K562 (cell line): ENCODE data around the gene FAM180B. TPM values are rescaled to one million over a fixed set of nuclear protein-coding genes. Genes with fewer than 3 reads are reported as not detected.
A peak's percentile ranks its signal among the peaks of the same experiment; 100 is the strongest.

Experiments
- ARID1B ChIP-seq: fragments of 450-650 bp; IDR thresholded peaks from 2 replicates; pipeline ENCODE4 v1.6.1; 2016; ENCODE audit warnings: antibody characterized with exemption, mild to moderate bottlenecking, inconsistent platforms
- C11orf30 ChIP-seq: fragments of 450-650 bp; IDR thresholded peaks from 2 replicates; pipeline ENCODE4 v1.6.1; 2016; ENCODE audit warnings: low read depth, mild to moderate bottlenecking
- CHD1 ChIP-seq: fragments of 200-600 bp; sonication (generic); IDR thresholded peaks from one replicate; pipeline ENCODE4 v1.6.1; 2012; ENCODE audit warnings: mild to moderate bottlenecking, moderate library complexity, low read length, inconsistent platforms
- CHD2 ChIP-seq: IDR thresholded peaks from 2 replicates; pipeline ENCODE4 v1.6.1; 2011; ENCODE audit warnings: low read depth, low read length
- CREB1 ChIP-seq, 2 experiments: sonication (generic) in 1 of 2; formaldehyde crosslinking in 1 of 2; IDR thresholded peaks; 2 replicates each; pipeline versions ENCODE4 v1.6.1 to v1.8.0; 2012 to 2022; ENCODE audit warnings: inconsistent platforms in 1 of 2, mild to moderate bottlenecking in 1 of 2, missing genetic modification reagents in 1 of 2, moderate library complexity in 1 of 2
- CREB5 ChIP-seq: fragments of 250-450 bp; sonication (Bioruptor Pico); IDR thresholded peaks from 2 replicates; pipeline ENCODE4 v1.5.0; 2020; ENCODE audit warnings: mild to moderate bottlenecking
- ETS1 ChIP-seq: conservative IDR thresholded peaks from 2 replicates; pipeline ENCODE4 v1.6.1; 2011; ENCODE audit warnings: low read depth, mild to moderate bottlenecking, low read length; ENCODE audit not compliant: control insufficient read depth
- FOXJ2 ChIP-seq: fragments of 200-800 bp; sonication (Bioruptor generic); IDR thresholded peaks from 2 replicates; pipeline ENCODE4 v1.6.1; 2016; ENCODE audit warnings: missing genetic modification characterization, missing compliant biosample characterization
- FOXP1 ChIP-seq: sonication (generic); formaldehyde crosslinking; IDR thresholded peaks from 2 replicates; pipeline ENCODE4 v1.8.0; 2022; ENCODE audit warnings: mild to moderate bottlenecking, missing genetic modification reagents
- JUNB ChIP-seq: fragments of 450-650 bp; formaldehyde crosslinking; conservative IDR thresholded peaks from 2 replicates; pipeline ENCODE4 v1.4.0; 2020; ENCODE audit warnings: mild to moderate bottlenecking
- KAT2B ChIP-seq: IDR thresholded peaks from one replicate; pipeline ENCODE4 v1.6.1; 2012; ENCODE audit warnings: low read depth, mild to moderate bottlenecking, control low read depth, inconsistent platforms, low read length, moderate library complexity
- MCM2 ChIP-seq: fragments of 450-650 bp; IDR thresholded peaks from 2 replicates; pipeline ENCODE4 v1.6.1; 2017; ENCODE audit warnings: low read depth, mild to moderate bottlenecking
- NONO ChIP-seq, 2 experiments: fragments of 200-400 bp in 1 of 2; fragments of 450-650 bp in 1 of 2; formaldehyde crosslinking in 1 of 2; IDR thresholded peaks; 2 replicates each; pipeline ENCODE4 v1.6.1; 2017; ENCODE audit warnings: low read depth in 2 of 2, mild to moderate bottlenecking in 2 of 2, moderate library complexity in 2 of 2, low read length in 1 of 2
- POLR2G ChIP-seq: fragments of 200-400 bp; formaldehyde crosslinking; IDR thresholded peaks from 2 replicates; pipeline ENCODE4 v1.6.1; 2017; ENCODE audit warnings: low read depth, mild to moderate bottlenecking, antibody characterized with exemption, low read length, moderate library complexity
- RBM34 ChIP-seq: fragments of 200-400 bp; formaldehyde crosslinking; IDR thresholded peaks from 2 replicates; pipeline ENCODE4 v1.6.1; 2018; ENCODE audit warnings: low read length, borderline replicate concordance; ENCODE audit not compliant: insufficient read depth
- SFPQ ChIP-seq: fragments of 200-400 bp; formaldehyde crosslinking; IDR thresholded peaks from 2 replicates; pipeline ENCODE4 v1.6.1; 2017; ENCODE audit warnings: mild to moderate bottlenecking, low read depth, low read length, moderate library complexity
- TCFL5 ChIP-seq: fragments of 250-450 bp; sonication (Bioruptor Pico); conservative IDR thresholded peaks from 2 replicates; pipeline ENCODE4 v1.6.1; 2021; ENCODE audit warnings: mild to moderate bottlenecking, moderate library complexity, matching md5 sums
- THRB ChIP-seq: fragments of 450-650 bp; formaldehyde crosslinking; conservative IDR thresholded peaks from 2 replicates; pipeline ENCODE4 v1.4.0; 2022; ENCODE audit warnings: mild to moderate bottlenecking, missing genetic modification characterization
- ZNF780A ChIP-seq: fragments of 250-450 bp; sonication (Bioruptor Pico); IDR thresholded peaks from 2 replicates; pipeline ENCODE4 v1.5.0; 2021; ENCODE audit warnings: mild to moderate bottlenecking
- polyA plus RNA-seq, 8 experiments: library from polyadenylated mRNA; depleted of rRNA in 4 of 8; stranded (reverse) in 5 of 8; unstranded in 3 of 8; fragments of >200 nt; fragmentation: Nextera tagmentation in 2 of 8; fragmentation: Illumina TruSeq in 1 of 8; extraction: Ambion mirVana in 2 of 8; extraction: Trizol in 1 of 8; gene quantifications; 2 replicates each; pipeline versions ENCODE4 v1.2.1 to v1.2.3, GENCODE V29; 2011 to 2014; ENCODE audit warnings: inconsistent platforms in 1 of 8, missing spikeins in 1 of 8
- total RNA-seq, 7 experiments: library from RNA; depleted of rRNA in 6 of 7; stranded (reverse); fragments of >200 nt in 6 of 7; fragmentation: Illumina TruSeq in 2 of 7; extraction: Trizol in 2 of 7; gene quantifications; 2 replicates each; pipeline versions ENCODE4 v1.2.1 to v1.2.3, GENCODE V29; 2011 to 2021; ENCODE audit warnings: low replicate concordance in 1 of 7
- TF ChIP-seq, protein P1 (sequence below): sonication (generic); formaldehyde crosslinking; IDR thresholded peaks from 2 replicates; pipeline ENCODE4 v1.9.0; 2022; ENCODE audit warnings: mild to moderate bottlenecking, missing genetic modification reagents

The FAM180B gene
- total and polyA plus RNA-seq, 9 of the 15 experiments (the other 6 are each of a cell fraction or from before 2014, with no cell fraction given), result 0.05 to 0.14 TPM; not detected in 7

DNA sequence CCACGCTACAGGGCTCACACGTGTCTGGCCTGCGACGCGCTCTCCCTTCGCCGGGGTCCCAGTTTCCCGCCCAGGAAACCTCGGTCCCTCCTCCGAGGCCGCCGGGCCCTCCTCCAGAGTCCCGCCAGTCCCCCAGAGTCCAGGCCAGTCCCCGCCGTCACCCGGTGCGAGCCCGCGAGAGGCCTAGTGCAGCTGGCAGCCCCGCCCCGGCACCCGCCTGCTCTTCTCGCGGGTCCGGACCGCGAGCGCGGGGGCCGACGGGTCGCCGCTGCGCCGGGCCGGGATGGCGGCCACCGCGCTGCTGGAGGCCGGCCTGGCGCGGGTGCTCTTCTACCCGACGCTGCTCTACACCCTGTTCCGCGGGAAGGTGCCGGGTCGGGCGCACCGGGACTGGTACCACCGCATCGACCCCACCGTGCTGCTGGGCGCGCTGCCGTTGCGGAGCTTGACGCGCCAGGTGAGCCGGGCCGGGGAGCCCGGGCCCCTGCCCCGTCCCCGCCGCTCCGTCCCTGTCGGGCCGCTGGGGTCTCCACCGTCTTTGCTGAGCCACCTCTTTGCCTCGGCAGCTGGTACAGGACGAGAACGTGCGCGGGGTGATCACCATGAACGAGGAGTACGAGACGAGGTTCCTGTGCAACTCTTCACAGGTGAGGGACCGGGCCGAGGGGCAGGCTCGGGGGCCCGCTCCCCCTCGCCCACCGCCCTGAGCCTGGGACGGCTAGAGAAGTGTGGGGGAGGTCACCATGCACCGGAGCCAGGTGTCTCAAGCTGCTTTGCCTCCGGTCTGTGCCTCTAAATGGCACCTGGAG is 20.9 kb upstream of the FAM180B start, which contains the start of gene PTPMT1 (continued):
- TF ChIP-seq SFPQ (no peak), ETS1 (peak; percentile 93; the same call in 1 of the 2 replicates), POLR2G (peak; percentile 99), CREB5 (CRISPR knock-in tag) (no peak), FOXJ2 (tag) (no peak), THRB (CRISPR knock-in tag) (no peak), ARID1B (no peak), KAT2B (no peak), ZNF780A (CRISPR knock-in tag) (no peak), CREB1 (IDR thresholded peaks at IDR 0.05) (0 out of 2 replicates have a peak, but pooled peaks have one; percentile 41), CREB1 (CRISPR knock-in tag; IDR thresholded peaks at IDR 0.05) (peak; percentile 57; the same call in 1 of the 2 replicates), TCFL5 (CRISPR knock-in tag) (no peak), JUNB (CRISPR knock-in tag) (no peak), NONO (IDR thresholded peaks at IDR 0.05; ENCODE audit: low read depth in 2 of 2, low read length in 1 of 2) (peak; percentile 65 to 92; a peak in 3 of 4 replicates), CHD2 (peak; percentile 93), RBM34 (no peak), CHD1 (peak; percentile 85), C11orf30 (peak; percentile 43), MCM2 (no peak), FOXP1 (CRISPR knock-in tag) (0 out of 2 replicates have a peak, but pooled peaks have one; percentile 65)
- TF ChIP-seq, protein P1, sequence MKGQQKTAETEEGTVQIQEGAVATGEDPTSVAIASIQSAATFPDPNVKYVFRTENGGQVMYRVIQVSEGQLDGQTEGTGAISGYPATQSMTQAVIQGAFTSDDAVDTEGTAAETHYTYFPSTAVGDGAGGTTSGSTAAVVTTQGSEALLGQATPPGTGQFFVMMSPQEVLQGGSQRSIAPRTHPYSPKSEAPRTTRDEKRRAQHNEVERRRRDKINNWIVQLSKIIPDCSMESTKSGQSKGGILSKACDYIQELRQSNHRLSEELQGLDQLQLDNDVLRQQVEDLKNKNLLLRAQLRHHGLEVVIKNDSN (CRISPR knock-in tag), result peak; percentile 25; the same call in 1 of the 2 replicates
